Right atrium auricular region (tissue), 2 donors: ENCODE results near the gene DOCK1. TPM values are rescaled to one million over a fixed set of nuclear protein-coding genes. Genes with fewer than 3 reads are reported as not detected.

Experiments
- DNase-seq: peaks from one replicate; pipeline ENCODE4 v3.0.0-alpha.2; 2019; ENCODE audit warnings: low spot score
- H3K27ac ChIP-seq, 2 donors: fragments of 200-600 bp; sonication (generic); 1 replicate in 1 of 2; 2 replicates in 1 of 2; pipeline ENCODE4 v1.5.1; 2016 to 2019
- H3K27me3 ChIP-seq, 2 donors: fragments of 200-600 bp; sonication (generic); one replicate each; pipeline versions ENCODE4 v1.5.1 to v1.6.0; 2017 to 2019
- H3K36me3 ChIP-seq: fragments of 200-600 bp; sonication (generic); one replicate; pipeline ENCODE4 v1.5.1; 2016
- H3K4me1 ChIP-seq, 2 donors: fragments of 200-600 bp; sonication (generic); one replicate each; pipeline versions ENCODE4 v1.5.1 to v1.6.0; 2017 to 2019
- H3K4me3 ChIP-seq, 2 donors: fragments of 200-600 bp; sonication (generic); 1 replicate in 1 of 2; 2 replicates in 1 of 2; pipeline ENCODE4 v1.5.1; 2017 to 2019; ENCODE audit warnings: mild to moderate bottlenecking in 1 of 2, moderate library complexity in 1 of 2
- H3K9me3 ChIP-seq, 2 donors: fragments of 200-600 bp; sonication (generic); one replicate each; pipeline ENCODE4 v1.5.1; 2019
- CTCF ChIP-seq, 2 donors: fragments of 200-600 bp; sonication (generic); IDR thresholded peaks; one replicate each; pipeline ENCODE4 v1.5.1; 2019; ENCODE audit warnings: antibody characterized with exemption in 2 of 2
- total RNA-seq, 2 donors: library from RNA; depleted of rRNA; stranded (reverse); fragments of >200 nt; gene quantifications; one replicate each; pipeline ENCODE4 v1.1.0, GENCODE V29; 2016

Gene DOCK1
- total RNA-seq, 2 donors from 2014 or later, result 13.0 to 16.8 TPM

- Histone ChIP-seq H3K27ac (no peak overlapping the region), H3K4me1 (peaks cover 0 to 11% of the 10 kb centered on the region in 2 donors), H3K9me3 (no peaks in the 10 kb centered on the region), H3K4me3 (no peak overlapping the region), H3K27me3 (no peaks in the 10 kb centered on the region), H3K36me3 (no peaks in the 10 kb centered on the region)
- DNase-seq, result no peak
- TF ChIP-seq CTCF (IDR thresholded peaks at IDR 0.05), result no peak
Measured at GRCh38 chr10:127014671-127015070, 109.4 kb downstream of the DOCK1 start.

DNA sequence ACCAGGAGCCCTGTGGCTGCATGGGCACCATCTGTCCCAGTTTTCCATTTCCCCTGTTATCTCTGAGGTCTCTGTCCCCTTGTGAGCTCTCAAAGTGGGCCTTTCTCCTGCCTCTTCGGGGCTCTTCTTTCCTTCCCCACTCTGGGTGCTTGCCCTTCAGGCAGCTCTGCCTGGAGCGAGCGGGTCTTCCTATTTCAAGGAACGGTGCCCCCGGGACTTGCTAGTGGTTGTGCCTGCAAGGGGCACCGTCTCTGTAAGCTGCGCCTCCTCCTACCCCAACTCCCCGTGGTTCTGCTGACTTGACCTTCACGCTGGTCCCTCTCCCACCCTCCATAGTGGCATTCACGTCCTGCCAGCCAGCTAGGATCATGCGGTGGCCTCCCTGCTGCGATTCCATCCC, 110.1 kb downstream of the DOCK1 start:
- no peaks in the 10 kb centered on the region for H3K36me3 ChIP-seq
- no peak for DNase-seq
- no peak for TF ChIP-seq CTCF (IDR thresholded peaks at IDR 0.05)
- H3K27ac ChIP-seq, result no peak overlapping the region
- H3K27me3 ChIP-seq, result no peaks in the 10 kb centered on the region
- H3K4me1 ChIP-seq, result peaks cover 0 to 11% of the 10 kb centered on the region in 2 donors
- no peaks in the 10 kb centered on the region for H3K9me3 ChIP-seq
- no peak overlapping the region for H3K4me3 ChIP-seq

GRCh38 chr10:127016331-127016730, 111.1 kb downstream of the DOCK1 start:
- TF ChIP-seq CTCF (IDR thresholded peaks at IDR 0.05), result no peak
- peaks cover 3% of the 10 kb centered on the region for H3K36me3 ChIP-seq
- no peak overlapping the region for H3K4me3 ChIP-seq
- H3K4me1 ChIP-seq, result peaks cover 0 to 11% of the 10 kb centered on the region in 2 donors
- no peaks in the 10 kb centered on the region for H3K27me3 ChIP-seq
- no peaks in the 10 kb centered on the region for H3K9me3 ChIP-seq
- no peak overlapping the region for H3K27ac ChIP-seq
- DNase-seq, result no peak

DNA sequence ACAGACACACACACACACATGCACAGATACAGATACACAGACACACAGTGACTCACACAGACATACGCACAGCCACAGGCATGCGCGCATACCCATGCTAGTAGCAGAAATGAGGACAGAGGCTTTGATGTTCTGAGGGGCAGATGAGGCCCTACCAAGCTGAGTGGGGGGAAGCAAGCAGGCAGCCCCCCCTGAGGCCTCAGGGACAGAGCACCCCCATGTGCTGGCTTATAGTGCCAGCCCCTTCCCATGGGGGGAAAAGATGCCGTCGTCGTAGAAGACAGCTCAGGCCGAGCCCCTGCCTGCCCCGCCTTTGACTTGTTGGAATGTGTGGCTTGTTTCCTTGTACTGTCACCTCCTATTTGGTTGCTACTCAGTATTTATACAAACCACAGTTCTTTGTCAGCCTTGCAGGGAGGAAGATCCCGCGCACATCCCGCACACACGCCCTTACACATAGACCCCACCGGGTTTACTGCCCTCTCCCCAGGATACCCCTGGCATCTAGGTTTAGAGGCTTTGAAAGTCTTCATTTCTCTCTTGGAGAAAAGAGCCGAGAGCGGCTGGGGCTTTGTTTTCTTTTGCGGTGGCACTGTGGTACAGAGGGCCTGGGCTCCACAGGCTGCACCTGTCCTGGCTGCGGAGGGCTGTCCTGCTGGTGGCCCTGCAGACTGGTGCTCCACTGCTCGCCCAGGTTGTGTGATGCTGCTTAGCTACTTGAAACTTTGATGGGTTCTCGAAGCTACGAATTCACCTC, 112.5 kb downstream of the DOCK1 start:
- DNase-seq, result no peak
- Histone ChIP-seq H3K27me3 (no peaks in the 10 kb centered on the region), H3K36me3 (peaks cover 3% of the 10 kb centered on the region), H3K9me3 (no peaks in the 10 kb centered on the region), H3K27ac (no peak overlapping the region), H3K4me3 (no peak overlapping the region), H3K4me1 (peaks cover 0 to 11% of the 10 kb centered on the region in 2 donors)
- TF ChIP-seq CTCF (IDR thresholded peaks at IDR 0.05), result no peak

GRCh38 chr10:127018298-127018650, 113.0 kb downstream of the DOCK1 start:
- no peak for DNase-seq
- Histone ChIP-seq H3K27ac (no peak overlapping the region), H3K4me3 (no peak overlapping the region), H3K27me3 (no peaks in the 10 kb centered on the region), H3K4me1 (peaks cover 0 to 8% of the 10 kb centered on the region in 2 donors), H3K36me3 (peaks cover 6% of the 10 kb centered on the region), H3K9me3 (no peaks in the 10 kb centered on the region)
- no peak for TF ChIP-seq CTCF (IDR thresholded peaks at IDR 0.05)

GRCh38 chr10:127018766-127019165, 113.5 kb downstream of the DOCK1 start:
- no peak for DNase-seq
- Histone ChIP-seq H3K27me3 (no peaks in the 10 kb centered on the region), H3K9me3 (no peaks in the 10 kb centered on the region), H3K27ac (no peak overlapping the region), H3K4me1 (peaks cover 0 to 3% of the 10 kb centered on the region in 2 donors), H3K36me3 (peaks cover 10% of the 10 kb centered on the region), H3K4me3 (no peak overlapping the region)
- TF ChIP-seq CTCF (IDR thresholded peaks at IDR 0.05), result no peak
